ENCODE data around the gene RFK. TPM values are rescaled to one million over a fixed set of nuclear protein-coding genes. Genes with fewer than 3 reads are reported as not detected.
A peak's percentile ranks its signal among the peaks of the same experiment; 100 is the strongest.
"Not testable (repeated sequence)": the region's sequence is repeated elsewhere in the genome, so short reads cannot be mapped to it uniquely, and the experiment has no call there.

The RFK gene
- total and polyA plus RNA-seq, 2 of the 13 experiments (the other 11 are each of a cell fraction or from before 2014, with no cell fraction given) = 18.2 to 37.2 TPM

GRCh38 chr9:76434897-76435296 lies 40.7 kb upstream of the RFK start:
- ATAC-seq; H3K27me3 ChIP-seq (ENCODE audit: control insufficient read depth in 1 of 2, insufficient read depth in 2 of 2, low read length in 2 of 2); H3K9ac ChIP-seq (ENCODE audit: insufficient read depth, low read depth, low read length); H4K20me1 ChIP-seq (ENCODE audit: insufficient read depth, low read length); H3K79me2 ChIP-seq (ENCODE audit: insufficient read depth, low read length); H3K36me3 ChIP-seq (replicated peaks in 1 of 2; ENCODE audit: control insufficient read depth in 1 of 2, insufficient read depth in 2 of 2, low read length in 2 of 2); FAIRE-seq; CTCF ChIA-PET (ENCODE audit: low intra/inter-chr PET ratio, low total read pairs); BruUV-seq (replicated peaks); H3K4me2 ChIP-seq (ENCODE audit: low read depth, low read length); H3K4me3 ChIP-seq (replicated peaks in 1 of 3; ENCODE audit: insufficient read depth in 1 of 3, low read depth in 2 of 3, low read length in 3 of 3); intact Hi-C loops (cut with micrococcal nuclease; ENCODE audit: unreplicated experiment); in situ Hi-C loops (cut with HindIII; ENCODE audit: extremely low pct_ligation_motif_present, low pct_unique_long_range_greater_than_20kb); H3K9me3 ChIP-seq (ENCODE audit: low read length); H2AFZ ChIP-seq (ENCODE audit: low read length); TF ChIP-seq HNF4G (CRISPR knock-in tag; IDR thresholded peaks at IDR 0.05; ENCODE audit: borderline replicate concordance, low read depth); SOX6 (IDR thresholded peaks at IDR 0.05); FOXP1 (IDR thresholded peaks at IDR 0.05); SOX13 (IDR thresholded peaks at IDR 0.05); CREB1 (IDR thresholded peaks at IDR 0.05): not testable (repeated sequence)
- DNase-seq (ENCODE audit: low spot score) = peak; percentile 51
- POLR2A ChIA-PET = interaction anchor here (1.3 kb wide), 1 partner anchor 41 kb away, joined by 6 read pairs; the partner anchor contains the start of gene RFK
- Histone ChIP-seq H3K27ac (ENCODE audit: extremely low read length, insufficient read depth, low read length) (peak overlapping the region; percentile 44), H3K4me1 (ENCODE audit: insufficient read depth, low read length) (peaks cover 44% of the 10 kb centered on the region)
- 47% methylated on average over 6 of the region's 6 CpGs for WGBS (ENCODE audit: low lambda C conversion rate)
- peak; percentile 47; the same call in 1 of the 2 replicates for TF ChIP-seq HNF4G (IDR thresholded peaks at IDR 0.05; ENCODE audit: borderline replicate concordance, low read depth, low read length)
- TF ChIP-seq TFAP4 (IDR thresholded peaks at IDR 0.05; ENCODE audit: borderline replicate concordance, low read depth) = peak; percentile 44
- peak; percentile 96; the same call in 1 of the 2 replicates for TF ChIP-seq HOMEZ (CRISPR knock-in tag; IDR thresholded peaks at IDR 0.05; ENCODE audit: low read depth)
- TF ChIP-seq MAX (IDR thresholded peaks at IDR 0.05) = 0 out of 2 replicates have a peak, but pooled peaks have one; percentile 20
- peak; percentile 34; the same call in 1 of the 2 replicates for TF ChIP-seq NCOA2 (CRISPR knock-in tag; IDR thresholded peaks at IDR 0.05)
- 0 out of 2 replicates have a peak, but pooled peaks have one; percentile 59 for TF ChIP-seq NR2F2 (IDR thresholded peaks at IDR 0.05; ENCODE audit: borderline replicate concordance, low read depth)
- TF ChIP-seq SOX6 (CRISPR knock-in tag; IDR thresholded peaks at IDR 0.05) = peak; percentile 66
- 0 out of 2 replicates have a peak, but pooled peaks have one; percentile 23 for TF ChIP-seq NFIC (IDR thresholded peaks at IDR 0.05; ENCODE audit: low read length)
- 0 out of 2 replicates have a peak, but pooled peaks have one; percentile 36 for TF ChIP-seq RXRB (CRISPR knock-in tag; IDR thresholded peaks at IDR 0.05; ENCODE audit: borderline replicate concordance)
- TF ChIP-seq TFE3 (CRISPR knock-in tag; IDR thresholded peaks at IDR 0.05) = peak; percentile 66; the same call in 1 of the 2 replicates
- TF ChIP-seq FOXO1 (CRISPR knock-in tag; IDR thresholded peaks at IDR 0.05) = peak; percentile 23; the same call in 1 of the 2 replicates
- peak; percentile 79; the same call in 1 of the 2 replicates for TF ChIP-seq SOX5 (CRISPR knock-in tag; IDR thresholded peaks at IDR 0.05; ENCODE audit: borderline replicate concordance)
- peak; percentile 33; the same call in 1 of the 2 replicates for TF ChIP-seq GATAD2A (CRISPR knock-in tag; IDR thresholded peaks at IDR 0.05)
- peak; percentile 91 for TF ChIP-seq NCOR1 (IDR thresholded peaks at IDR 0.05; ENCODE audit: borderline replicate concordance, low read length)
- peak in 1 of 2 experiments; percentile 72; a peak in 2 of 4 replicates for TF ChIP-seq NR2F1 (CRISPR knock-in tag; IDR thresholded peaks at IDR 0.05)
- 0 out of 2 replicates have a peak, but pooled peaks have one; percentile 30 for TF ChIP-seq FOXP1 (CRISPR knock-in tag; IDR thresholded peaks at IDR 0.05)
- peak; percentile 72 for TF ChIP-seq TCF7 (IDR thresholded peaks at IDR 0.05; ENCODE audit: low read depth)
- peak in 1 of 2 experiments; percentile 74; a peak in 2 of 4 replicates for TF ChIP-seq SOX13 (CRISPR knock-in tag; conservative IDR thresholded peaks at IDR 0.05 in 1 of 2, IDR thresholded peaks at IDR 0.05 in 1 of 2)
- TF ChIP-seq CREB1 (CRISPR knock-in tag; IDR thresholded peaks at IDR 0.05) = 0 out of 2 replicates have a peak, but pooled peaks have one; percentile 19

Data from HepG2 (cell line).